G401.6 (cell line): ENCODE results near the gene PLD4.
"Not testable (repeated sequence)": the region's sequence is repeated elsewhere in the genome, so short reads cannot be mapped to it uniquely, and the experiment has no call there.

Experiments used
- FAIRE-seq: peaks from 2 replicates; lab custom pipeline; 2012; peaks lifted over from hg19 to GRCh38; lab: Jason Lieb, UNC

The PLD4 gene, protein sequence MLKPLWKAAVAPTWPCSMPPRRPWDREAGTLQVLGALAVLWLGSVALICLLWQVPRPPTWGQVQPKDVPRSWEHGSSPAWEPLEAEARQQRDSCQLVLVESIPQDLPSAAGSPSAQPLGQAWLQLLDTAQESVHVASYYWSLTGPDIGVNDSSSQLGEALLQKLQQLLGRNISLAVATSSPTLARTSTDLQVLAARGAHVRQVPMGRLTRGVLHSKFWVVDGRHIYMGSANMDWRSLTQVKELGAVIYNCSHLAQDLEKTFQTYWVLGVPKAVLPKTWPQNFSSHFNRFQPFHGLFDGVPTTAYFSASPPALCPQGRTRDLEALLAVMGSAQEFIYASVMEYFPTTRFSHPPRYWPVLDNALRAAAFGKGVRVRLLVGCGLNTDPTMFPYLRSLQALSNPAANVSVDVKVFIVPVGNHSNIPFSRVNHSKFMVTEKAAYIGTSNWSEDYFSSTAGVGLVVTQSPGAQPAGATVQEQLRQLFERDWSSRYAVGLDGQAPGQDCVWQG

DNA sequence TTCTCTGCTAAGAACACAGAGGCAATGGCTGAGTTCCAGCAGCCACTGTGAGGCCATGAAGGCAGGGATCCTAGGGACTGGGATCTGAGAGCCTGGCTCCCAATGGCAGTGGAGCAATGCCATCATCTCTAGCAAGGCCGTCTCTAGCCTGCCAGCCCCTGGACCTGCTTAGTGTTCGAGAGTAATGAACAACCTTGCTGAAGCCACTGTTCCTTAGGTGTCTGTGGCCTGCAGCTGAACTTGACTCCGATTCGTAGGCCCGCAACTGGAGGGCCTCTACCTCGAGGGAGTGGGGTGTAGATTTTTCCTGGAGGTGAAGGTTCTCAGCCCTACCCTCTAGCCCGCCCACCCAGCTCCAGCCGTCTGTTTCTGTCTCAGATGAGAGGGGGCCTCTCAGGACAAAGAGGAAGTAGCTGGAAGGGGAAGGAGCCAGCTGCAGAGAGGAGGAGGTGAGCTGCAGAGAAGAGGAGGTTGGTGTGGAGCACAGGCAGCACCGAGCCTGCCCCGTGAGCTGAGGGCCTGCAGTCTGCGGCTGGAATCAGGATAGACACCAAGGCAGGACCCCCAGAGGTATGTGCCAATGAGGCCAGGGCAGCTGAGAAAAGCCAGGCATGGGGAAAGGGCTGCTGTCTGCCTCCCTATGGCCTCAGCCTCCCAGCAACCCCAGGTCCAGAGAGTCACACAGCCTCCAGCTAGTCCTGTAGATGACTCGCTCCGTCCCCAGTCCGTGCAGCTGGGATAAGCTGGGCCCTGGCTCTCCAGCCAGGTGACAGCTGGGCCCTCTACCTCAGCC lies at the start of gene PLD4:
Gene PLD4, plus strand, starts transcription at position 459 of the 793 bp plus-strand sequence. CDS start 2,262 bp downstream, outside the sequence.
- no peak for FAIRE-seq

DNA sequence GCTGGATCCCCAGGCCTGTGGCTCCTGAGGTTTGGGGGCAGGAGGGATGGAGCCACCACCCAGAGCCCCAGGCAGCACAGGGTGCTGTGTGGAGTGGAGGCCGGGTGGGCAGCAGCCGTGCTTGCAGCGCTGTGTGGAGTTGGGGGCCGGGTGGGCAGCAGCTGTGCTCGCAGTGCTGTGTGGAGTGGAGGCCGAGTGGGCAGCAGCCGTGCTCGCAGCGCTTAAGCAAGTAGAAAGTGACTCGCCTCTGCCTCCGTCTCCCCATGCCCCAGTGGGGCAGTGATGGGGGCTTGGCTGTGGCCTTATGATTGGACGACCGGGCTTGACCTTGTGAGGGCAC lies 49.3 kb upstream of the PLD4 start:
- FAIRE-seq: no peak

DNA sequence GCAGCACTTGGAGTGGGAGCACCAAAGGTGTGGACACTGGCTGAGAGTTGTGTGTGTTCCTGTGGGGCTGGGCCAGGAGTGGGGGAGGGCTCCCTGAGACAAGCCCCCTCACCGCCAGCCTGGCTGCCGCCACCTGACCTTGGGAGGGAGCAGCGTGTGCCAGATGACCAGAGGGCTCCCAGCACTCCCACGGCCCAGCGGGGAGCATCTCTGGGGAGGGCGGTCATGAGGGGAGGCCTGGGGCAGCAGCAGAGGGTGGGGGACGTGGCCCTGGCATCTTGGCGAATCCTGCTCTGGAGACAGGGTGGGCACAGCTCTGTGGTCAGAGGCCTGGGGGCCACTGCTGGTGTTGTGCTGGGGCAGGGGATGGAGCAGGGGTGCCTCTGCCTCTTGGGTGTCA lies 48.9 kb upstream of the PLD4 start:
- no peak for FAIRE-seq

DNA sequence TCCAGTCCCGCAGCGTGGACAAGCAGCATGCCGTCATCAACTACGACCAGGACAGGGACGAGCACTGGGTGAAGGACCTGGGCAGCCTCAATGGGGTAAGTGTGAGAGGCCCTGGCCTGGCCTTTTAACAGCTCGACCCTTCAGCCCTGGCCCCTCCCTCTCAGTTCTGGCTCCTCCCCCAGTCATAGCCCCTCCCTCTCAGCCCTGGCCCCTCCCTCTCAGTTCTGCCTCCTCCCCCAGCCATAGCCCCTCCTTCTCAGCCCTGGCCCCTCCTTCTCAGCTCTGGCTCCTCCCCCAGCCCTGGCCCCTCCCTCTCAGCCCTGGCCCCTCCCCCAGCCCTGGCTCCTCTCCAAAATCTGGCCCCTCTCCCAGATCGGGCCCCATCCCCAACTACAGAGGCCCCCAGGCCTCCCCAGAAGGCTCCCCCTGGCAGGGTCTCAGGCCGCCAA lies 48.4 kb upstream of the PLD4 start:
- peak; percentile 88 for FAIRE-seq

DNA sequence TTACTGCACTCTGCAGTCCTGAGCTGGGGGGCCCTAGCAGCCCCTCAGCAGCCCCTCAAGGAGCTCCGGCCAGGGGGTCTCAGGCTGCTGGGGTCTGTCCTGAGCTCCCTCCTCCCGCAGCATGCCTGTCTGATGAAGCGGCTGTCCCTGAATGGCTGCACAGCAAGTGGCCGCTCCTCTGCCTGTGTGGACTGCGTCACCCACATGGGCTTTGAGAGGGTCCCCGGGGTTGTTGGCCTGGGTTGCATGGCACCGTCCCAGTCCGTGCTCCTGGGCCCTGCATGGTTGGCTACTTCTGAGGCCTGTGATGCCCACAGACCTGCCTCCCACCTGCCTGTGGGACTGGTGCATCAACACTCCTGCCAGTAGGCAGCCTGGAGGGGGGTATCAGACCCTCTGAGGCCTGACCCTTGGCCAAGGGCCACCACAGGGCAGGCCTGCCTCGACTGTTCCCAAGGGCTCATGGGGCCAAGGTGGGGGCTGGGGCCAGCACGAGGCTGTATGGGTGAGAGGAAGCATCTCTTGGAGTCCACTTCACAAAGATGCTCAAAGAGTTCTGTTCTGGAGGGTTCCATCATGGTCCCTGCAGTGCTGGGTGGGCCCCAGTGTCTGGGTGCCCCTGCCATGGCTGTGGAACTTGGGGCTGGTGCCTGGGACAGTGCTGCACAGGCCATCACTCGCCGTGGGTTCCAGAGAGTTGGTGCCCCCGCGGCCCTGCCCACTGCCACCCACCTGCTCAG lies 47.4 kb upstream of the PLD4 start:
- FAIRE-seq: no peak

DNA sequence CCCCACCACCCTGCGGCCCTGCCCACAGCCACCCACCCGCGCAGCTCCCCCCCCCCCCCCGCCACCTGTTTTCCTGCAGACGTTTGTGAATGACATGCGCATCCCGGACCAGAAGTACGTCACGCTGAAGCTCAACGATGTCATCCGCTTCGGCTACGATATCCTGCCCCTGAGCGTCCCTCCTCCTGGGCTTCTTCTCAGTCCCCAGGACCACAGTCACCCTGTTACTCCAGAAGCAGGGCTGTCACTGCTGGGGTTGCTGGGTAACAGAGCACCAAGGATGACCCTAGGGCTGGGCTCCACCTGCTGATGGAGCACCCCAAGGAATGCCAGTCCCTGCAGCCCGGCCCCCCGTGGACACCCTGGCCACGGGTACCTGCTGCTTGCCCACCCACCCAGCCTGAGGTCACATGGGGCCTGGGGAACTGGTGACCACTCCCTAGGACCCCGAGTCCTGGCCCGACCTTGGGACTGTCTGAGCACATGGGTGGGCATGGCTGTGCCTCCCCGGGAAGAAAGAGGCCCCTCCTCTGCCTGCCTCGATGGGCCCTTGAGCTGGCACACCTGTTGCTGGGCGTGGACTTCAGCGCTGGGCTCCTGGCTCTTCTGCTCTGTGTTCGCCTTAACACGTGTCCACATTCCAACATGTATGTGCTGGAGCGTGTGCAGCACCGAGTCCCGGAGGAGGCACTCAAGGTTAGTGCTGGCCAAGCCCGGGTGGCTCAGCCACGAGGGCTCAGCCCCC lies 46.7 kb upstream of the PLD4 start:
- no peak for FAIRE-seq

DNA sequence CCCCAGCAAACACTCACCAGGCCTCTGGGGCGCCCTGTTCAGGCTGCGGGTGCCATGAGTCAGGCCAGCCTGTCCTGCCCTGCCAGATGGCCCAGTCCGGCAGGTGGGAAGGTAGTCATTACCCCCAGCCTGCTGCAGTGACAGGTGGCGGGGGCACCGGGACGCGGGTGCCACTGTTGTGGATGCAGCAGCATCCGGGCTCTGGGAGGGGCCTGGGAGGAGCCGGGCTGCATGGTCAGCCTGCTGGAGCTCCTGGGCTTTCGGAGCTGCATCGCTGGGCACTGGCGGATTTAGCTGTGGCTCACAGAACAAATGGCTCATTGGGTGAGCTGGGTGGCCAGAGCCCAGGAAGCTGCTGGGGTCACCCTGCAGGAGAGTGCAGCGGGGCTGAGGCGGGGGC lies 46.1 kb upstream of the PLD4 start:
- no peak for FAIRE-seq

DNA sequence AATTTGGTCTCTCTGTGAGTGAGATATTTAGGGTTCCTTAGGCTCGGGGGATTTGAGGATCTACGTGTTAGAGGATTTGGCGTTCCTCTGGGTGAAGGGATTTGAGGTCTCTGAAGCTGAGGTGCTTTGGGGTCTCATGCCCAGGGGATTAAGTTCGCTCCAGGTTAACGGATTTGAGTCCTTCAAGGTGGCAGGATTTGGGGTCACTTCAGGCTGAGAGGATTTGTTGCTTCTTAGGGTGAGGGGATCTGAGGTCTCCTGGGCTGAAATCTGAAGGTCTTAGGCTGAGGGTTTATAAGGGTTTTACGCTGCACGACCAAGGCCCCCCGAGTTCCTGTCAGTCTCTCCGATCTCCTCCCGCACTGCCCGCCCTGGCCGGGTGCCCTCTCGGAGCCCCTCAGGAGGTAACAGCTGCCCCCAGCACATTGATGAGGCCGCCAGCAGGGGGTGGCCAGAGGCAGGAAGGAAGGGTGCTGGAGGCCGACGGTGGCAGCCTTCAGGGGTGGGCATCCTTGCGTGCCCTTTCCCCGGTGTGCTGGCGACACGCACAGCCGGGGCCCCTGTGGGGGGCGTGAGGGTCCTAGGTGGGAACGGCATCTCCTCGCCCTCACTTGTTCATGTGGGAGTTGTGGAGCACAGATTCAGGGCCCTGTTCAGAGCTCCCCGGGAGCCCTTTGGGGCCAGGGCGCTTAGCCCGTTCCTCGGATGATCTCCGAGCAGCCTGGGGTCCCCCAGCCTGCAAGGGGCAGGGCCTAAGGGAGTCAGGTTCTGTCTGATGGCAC lies 45.3 kb upstream of the PLD4 start:
- FAIRE-seq: no peak

DNA sequence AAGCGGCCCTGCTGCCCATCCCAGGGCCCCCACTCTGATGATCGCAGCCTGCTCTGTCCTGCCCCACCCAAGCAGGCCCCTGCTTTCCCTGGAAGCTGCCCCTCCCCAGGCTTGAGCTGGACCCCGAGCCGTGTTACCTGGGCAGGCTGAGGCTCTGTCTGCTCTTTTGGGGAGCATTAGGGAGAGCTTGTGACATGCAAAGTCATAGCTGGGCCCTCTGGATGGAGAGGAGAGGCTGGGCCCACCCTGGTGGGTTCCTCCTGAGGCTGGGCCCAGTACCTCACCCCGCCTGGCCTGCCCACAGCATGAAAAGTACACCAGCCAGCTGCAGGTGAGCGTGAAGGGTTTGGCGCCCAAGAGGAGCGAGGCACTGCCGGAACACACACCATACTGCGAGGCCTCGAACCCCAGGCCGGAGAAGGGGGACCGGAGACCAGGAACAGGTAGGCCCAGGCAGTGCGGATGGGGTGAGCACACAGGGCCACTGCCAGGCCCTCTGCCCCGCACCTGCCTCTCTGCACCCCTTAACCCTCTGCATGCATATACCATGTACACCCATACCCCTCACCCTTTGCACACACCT lies 44.6 kb upstream of the PLD4 start:
- no peak for FAIRE-seq

DNA sequence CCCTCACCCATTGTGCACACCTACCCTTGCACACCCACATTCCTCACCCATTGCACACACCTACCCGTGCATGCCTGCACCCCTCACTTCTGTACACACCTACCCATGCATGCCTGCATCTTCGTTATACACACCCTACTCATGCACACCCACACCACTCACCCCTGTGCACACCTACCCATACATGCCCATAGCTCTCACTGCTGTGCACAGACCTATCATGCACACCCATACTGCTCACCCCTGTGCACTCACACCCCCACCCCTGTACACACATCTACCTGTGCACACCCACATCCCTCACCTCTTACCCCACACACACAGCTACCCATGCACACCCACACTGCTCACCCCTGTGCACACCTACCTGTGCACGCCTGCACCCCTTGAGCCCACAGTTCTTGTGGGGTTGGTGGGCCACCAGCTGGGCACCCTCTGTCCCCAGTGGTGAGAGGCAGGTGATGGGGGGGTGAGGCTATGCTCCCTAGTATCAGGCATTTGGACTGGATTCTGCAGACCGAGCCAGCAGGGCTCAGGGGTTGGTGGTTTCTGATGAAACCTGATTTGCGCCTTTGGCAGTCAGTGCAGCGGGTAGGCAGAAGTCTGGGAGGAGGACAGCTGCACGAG lies 44.0 kb upstream of the PLD4 start:
- FAIRE-seq: no peak

DNA sequence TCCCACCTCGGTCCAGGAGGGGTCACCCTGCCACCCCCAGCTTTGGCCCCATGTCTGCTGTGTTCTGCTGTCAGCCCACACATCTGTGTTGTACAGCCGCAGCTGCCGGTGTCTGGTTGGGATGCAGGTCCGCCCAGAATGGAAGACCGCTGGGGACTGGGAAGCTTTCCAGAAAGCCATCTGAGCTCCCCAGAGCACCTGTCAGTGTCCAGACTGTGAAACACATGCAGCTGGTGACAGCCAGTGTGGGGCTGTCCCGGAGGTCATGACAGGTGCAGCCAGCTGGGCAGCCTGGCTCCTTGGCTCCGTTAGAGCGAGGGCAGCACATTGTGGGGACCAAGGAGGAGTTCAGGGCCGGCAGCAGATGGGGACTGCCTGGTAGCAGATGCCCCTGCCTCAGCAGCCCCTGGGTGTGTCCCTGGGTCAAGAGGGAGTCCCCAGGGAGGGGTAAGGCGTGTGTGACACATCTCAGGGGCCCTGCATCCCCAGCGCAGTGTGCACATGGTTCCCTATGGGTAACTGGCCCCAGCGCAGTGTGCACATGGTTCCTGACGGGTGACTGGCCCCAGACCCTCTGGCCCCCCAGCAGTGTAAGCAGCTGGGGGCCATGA lies 43.2 kb upstream of the PLD4 start:
- no peak for FAIRE-seq

DNA sequence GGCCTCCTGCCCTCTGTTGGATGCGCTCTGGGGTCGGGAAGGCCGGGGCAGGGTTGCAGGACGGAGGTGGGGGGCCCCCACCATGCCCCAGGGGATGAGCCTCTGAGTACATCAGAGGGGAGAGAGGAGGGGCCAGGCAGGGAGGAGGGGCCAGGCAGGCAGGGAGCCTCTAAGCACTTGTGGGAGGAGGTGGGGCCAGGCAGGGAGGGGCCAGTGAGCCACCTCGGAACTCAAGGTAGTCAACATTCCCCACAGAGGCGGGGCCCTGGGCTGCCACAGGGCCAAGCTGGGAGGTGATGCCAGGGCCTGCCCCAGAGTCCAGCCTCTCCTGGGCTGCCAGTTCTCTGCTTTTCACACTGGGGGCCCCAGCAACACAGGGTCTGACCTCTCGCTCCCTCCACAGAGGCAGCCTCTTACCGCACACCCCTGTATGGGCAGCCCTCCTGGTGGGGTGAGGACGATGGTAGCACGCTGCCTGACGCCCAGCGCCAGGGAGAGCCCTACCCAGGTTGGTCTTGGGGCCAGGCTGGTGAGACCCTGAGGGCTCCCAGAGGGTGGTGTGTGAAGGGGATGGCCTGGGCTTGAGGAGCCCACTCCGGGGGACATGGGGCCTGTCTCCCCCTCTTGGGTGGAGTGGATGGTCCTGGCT lies 42.2 kb upstream of the PLD4 start:
- no peak for FAIRE-seq

DNA sequence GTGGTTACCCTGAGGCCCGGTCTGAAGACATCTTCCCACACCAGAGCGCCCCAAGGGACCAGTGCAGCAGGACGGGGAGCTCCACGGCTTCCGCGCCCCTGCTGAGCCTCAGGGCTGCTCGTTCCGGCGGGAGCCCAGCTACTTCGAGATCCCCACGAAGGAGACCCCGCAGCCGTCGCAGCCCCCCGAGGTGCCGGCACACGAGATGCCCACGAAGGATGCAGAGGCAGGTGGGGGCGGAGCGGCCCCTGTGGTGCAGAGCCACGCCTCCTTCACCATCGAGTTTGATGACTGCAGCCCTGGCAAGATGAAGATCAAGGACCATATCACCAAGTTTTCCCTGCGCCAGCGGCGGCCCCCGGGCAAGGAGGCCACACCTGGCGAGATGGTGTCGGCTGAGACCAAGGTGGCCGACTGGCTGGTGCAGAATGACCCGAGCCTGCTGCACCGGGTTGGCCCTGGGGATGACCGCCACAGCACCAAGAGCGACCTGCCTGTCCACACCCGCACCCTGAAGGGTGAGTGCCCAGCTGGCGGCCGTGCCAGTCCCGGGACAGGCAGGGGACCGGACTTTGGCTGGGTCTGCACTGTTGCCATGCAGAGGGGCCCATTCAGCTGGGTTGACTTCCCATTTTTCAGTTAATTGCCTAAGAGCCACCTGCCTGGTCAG lies 41.6 kb upstream of the PLD4 start:
- FAIRE-seq: no peak

DNA sequence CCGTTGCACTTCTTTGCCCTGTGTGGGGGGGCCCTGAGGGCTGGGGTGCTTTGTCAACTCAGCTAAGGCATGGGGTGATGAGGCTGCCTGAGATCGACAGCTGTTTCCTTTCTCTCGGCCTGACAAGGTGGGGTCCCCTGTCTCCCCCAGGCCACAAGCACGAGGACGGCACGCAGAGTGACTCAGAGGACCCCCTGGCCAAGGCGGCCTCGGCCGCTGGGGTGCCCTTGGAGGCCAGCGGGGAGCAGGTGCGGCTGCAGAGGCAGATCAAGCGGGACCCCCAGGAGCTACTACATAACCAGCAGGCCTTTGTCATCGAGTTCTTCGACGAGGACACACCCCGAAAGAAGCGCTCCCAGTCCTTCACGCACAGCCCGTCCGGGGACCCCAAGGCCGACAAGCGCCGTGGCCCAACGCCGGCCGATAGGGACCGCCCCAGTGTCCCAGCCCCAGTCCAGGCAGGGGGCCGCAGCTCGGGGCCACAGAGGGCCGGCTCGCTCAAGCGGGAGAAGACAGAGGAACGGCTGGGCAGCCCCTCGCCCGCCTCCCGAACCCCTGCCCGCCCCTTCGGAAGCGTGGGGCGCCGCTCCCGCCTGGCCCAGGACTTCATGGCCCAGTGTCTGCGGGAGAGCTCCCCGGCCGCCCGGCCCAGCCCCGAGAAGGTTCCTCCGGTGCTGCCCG lies 40.9 kb upstream of the PLD4 start:
- no peak for FAIRE-seq

DNA sequence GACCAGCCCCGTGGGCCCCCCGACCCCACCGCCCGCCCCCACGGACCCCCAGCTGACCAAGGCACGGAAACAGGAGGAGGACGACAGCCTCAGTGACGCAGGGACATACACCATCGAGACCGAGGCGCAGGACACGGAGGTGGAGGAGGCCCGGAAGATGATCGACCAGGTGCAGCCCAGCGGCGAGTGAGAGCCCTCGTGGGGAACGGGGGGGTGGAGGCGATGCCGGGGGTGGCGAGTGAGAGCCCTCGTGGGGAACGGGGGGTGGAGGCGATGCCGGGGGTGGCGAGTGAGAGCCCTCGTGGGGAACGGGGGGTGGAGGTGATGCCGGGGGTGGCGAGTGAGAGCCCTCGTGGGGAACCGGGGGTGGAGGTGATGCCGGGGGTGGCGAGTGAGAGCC lies 40.3 kb upstream of the PLD4 start:
- not testable (repeated sequence) for FAIRE-seq

DNA sequence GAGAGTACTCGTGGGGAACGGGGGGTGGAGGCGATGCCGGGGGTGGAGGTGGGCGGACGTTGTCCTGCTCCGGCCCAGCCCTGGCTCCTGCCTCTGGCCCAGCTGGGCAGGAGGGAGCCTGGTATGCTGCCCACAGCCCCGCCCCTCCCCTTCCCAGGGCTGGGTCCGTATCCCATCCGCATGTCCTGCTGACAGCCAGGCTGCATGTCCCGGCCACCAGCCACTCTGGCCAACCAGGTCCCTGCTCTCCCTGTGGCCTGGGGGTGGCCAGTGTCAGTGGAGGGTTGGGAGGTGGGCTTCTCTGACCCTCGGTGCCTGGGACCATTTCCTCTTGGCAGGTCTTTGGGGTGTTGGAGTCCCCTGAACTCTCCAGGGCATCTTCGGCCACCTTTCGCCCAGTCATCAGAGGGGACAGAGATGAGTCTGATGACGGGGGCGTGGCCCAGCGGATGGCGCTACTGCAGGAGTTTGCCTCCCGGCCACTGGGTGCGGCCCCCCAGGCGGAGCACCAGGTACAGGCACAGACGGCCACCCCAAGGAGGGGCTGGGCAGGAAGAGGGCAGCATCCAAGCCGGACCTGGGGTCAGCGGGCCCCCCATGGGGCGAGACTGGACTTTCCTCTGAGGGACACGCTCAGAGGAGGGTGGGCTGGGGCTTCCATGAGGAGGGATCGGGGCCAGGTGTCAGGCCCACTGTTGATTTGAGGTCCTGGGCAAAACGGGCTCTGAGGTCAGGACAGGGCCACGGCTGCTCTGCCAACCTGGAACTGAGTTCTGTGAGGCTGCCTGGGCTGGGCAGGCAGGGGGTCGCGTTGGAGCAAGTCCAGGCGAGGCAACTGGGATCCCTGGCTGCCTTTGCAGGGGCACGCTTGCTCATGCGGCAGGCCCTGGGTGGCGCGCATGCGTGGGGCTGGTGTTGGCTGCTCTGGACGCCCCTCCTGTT lies 39.4 kb upstream of the PLD4 start:
- FAIRE-seq: no peak
